Esophagus squamous epithelium (tissue), 4 donors: ENCODE results near the gene MAP2K5.

ENCODE experiments used
- CTCF ChIP-seq, 6 experiments: fragments of 450-650 bp in 4 of 6; fragments of 200-600 bp in 2 of 6; sonication (generic) in 2 of 6; IDR thresholded peaks; one replicate each; pipeline ENCODE4 v1.5.1; 2016 to 2019; ENCODE audit warnings: antibody characterized with exemption in 6 of 6, mild to moderate bottlenecking in 4 of 6, moderate library complexity in 4 of 6
- POLR2A ChIP-seq, 4 donors: fragments of 450-650 bp; IDR thresholded peaks; one replicate each; pipeline ENCODE4 v1.6.1; 2017; ENCODE audit warnings: antibody characterized with exemption in 4 of 4, mild to moderate bottlenecking in 4 of 4, moderate library complexity in 3 of 4

- TF ChIP-seq CTCF (IDR thresholded peaks at IDR 0.05) = no peak
- TF ChIP-seq POLR2A (IDR thresholded peaks at IDR 0.05) = no peak
These were observed 216.3 kb downstream of the MAP2K5 start for GRCh38 chr15:67758619-67759300.
